ENCODE results near the gene CHAF1B. TPM values are rescaled to one million over a fixed set of nuclear protein-coding genes. Genes with fewer than 3 reads are reported as not detected.

Gene CHAF1B
- total RNA-seq, 4 donors from 2014 or later, result 1.2 to 3.9 (median 2.6) TPM

DNA sequence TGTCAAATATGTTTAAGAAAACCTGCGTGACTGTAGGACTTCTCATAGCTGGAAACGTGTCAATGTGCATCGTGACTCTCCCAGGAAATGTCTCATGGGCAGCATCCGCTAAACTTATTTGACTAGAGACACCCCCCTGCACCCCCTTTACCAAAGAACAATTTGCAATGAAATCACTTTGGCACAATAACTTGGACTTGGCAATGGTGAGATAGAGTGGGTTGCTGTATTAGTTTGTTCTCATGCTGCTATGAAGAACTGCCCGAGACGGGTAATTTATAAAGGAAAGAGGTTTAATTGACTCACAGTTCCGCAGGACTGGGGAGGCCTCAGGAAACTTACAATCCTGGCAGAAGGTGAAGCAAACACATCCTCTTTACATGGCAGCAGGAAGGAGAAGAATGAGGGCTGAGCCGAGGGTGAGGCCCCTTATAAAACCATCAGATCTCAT, 80.9 kb downstream of the CHAF1B start:
- no peak overlapping the region for H3K27ac ChIP-seq
- no peaks in the 10 kb centered on the region for H3K9me3 ChIP-seq
- no peak overlapping the region for H3K4me3 ChIP-seq
- no peak for DNase-seq (ENCODE audit: low spot score in 2 of 2)
- no peaks in the 10 kb centered on the region for H3K4me1 ChIP-seq
- 59% methylated on average over 8 of the region's 8 CpGs for WGBS
- no peaks in the 10 kb centered on the region for H3K36me3 ChIP-seq
- TF ChIP-seq CTCF (IDR thresholded peaks at IDR 0.05), result no peak
- no peak for TF ChIP-seq EP300 (IDR thresholded peaks at IDR 0.05)
- TF ChIP-seq POLR2AphosphoS5 (IDR thresholded peaks at IDR 0.05), result no peak
- no peak for TF ChIP-seq POLR2A (IDR thresholded peaks at IDR 0.05)
- H3K27me3 ChIP-seq, result peaks cover 19% of the 10 kb centered on the region

Other genes with a start within 250 kb of the CHAF1B start
- 10 to 100 TPM; 23.8 to 49.6 (median 34.8) TPM for gene DOP1B, start 228.6 kb upstream of the CHAF1B start, total RNA-seq
- gene MORC3, start 65.2 kb upstream of the CHAF1B start, total RNA-seq, result 10 to 100 TPM; 47.2 to 61.2 (median 47.7) TPM
- under 1 TPM in 2 of 4 donors, not detected in 2; 0.42 to 0.62 TPM for gene CLDN14, start 94.7 kb downstream of the CHAF1B start, total RNA-seq

Measured in suprapubic skin (tissue), 4 donors.